K562 (cell line): Measurements from ENCODE around the gene NUB1. TPM values are rescaled to one million over a fixed set of nuclear protein-coding genes. Genes with fewer than 3 reads are reported as not detected.

Experiments used
- ASH1L ChIP-seq: fragments of 450-650 bp; IDR thresholded peaks from 2 replicates; pipeline ENCODE4 v1.6.1; 2018; ENCODE audit warnings: borderline replicate concordance, mild to moderate bottlenecking, low read depth; ENCODE audit not compliant: partially characterized antibody
- CREM ChIP-seq: IDR thresholded peaks from 2 replicates; pipeline ENCODE4 v1.6.1; 2014; ENCODE audit warnings: antibody characterized with exemption, low read depth
- FOS ChIP-seq: IDR thresholded peaks from 3 replicates; pipeline ENCODE4 v1.6.1; 2011; ENCODE audit not compliant: insufficient read length; ENCODE audit errors: extremely low read depth
- GABPB1 ChIP-seq: sonication (generic); formaldehyde crosslinking; IDR thresholded peaks from 2 replicates; pipeline ENCODE4 v1.8.0; 2022; ENCODE audit warnings: mild to moderate bottlenecking, missing genetic modification reagents
- HEY1 ChIP-seq: fragments of 250-450 bp; sonication (Bioruptor Pico); IDR thresholded peaks from 2 replicates; pipeline ENCODE4 v1.5.0; 2020; ENCODE audit warnings: mild to moderate bottlenecking, moderate library complexity, borderline replicate concordance
- HMBOX1 ChIP-seq: sonication (generic); IDR thresholded peaks from 2 replicates; pipeline ENCODE4 v1.6.1; 2016
- MAZ ChIP-seq, 2 experiments: fragments of 450-650 bp in 1 of 2; sonication (generic) in 1 of 2; formaldehyde crosslinking; IDR thresholded peaks in 1 of 2; conservative IDR thresholded peaks in 1 of 2; 2 replicates each; pipeline versions ENCODE4 v1.4.0 to v1.5.0; 2020; ENCODE audit warnings: mild to moderate bottlenecking in 1 of 2, missing genetic modification reagents in 1 of 2
- NFXL1 ChIP-seq: fragments of 450-650 bp; formaldehyde crosslinking; IDR thresholded peaks from 2 replicates; pipeline ENCODE4 v1.4.0; 2021; ENCODE audit warnings: mild to moderate bottlenecking
- NR2C1 ChIP-seq, 2 experiments: fragments of 450-650 bp; IDR thresholded peaks; 2 replicates each; pipeline ENCODE4 v1.6.1; 2017; ENCODE audit warnings: mild to moderate bottlenecking in 2 of 2, antibody characterized with exemption in 1 of 2, inconsistent platforms in 1 of 2, missing compliant biosample characterization in 1 of 2, missing genetic modification characterization in 1 of 2
- SIN3A ChIP-seq, 2 experiments: fragments of 150-350 bp in 1 of 2; IDR thresholded peaks; 2 replicates each; pipeline ENCODE4 v1.6.1; 2011 to 2016; ENCODE audit warnings: borderline replicate concordance in 2 of 2, low read depth in 2 of 2, low read length in 2 of 2, mild to moderate bottlenecking in 2 of 2, moderate library complexity in 2 of 2; ENCODE audit not compliant: control insufficient read depth in 1 of 2
- TCF15 ChIP-seq: fragments of 250-450 bp; sonication (Bioruptor Pico); IDR thresholded peaks from 2 replicates; pipeline ENCODE4 v1.8.0; 2022; ENCODE audit warnings: moderate library complexity, mild to moderate bottlenecking, inconsistent platforms
- TGIF2 ChIP-seq: sonication (generic); formaldehyde crosslinking; IDR thresholded peaks from 2 replicates; pipeline ENCODE4 v1.8.1; 2022; ENCODE audit warnings: mild to moderate bottlenecking, missing genetic modification reagents, moderate library complexity
- THRA ChIP-seq: fragments of 450-650 bp; IDR thresholded peaks from 2 replicates; pipeline ENCODE4 v1.6.1; 2017; ENCODE audit warnings: mild to moderate bottlenecking, moderate library complexity
- ZFP36 ChIP-seq: fragments of 150-350 bp; IDR thresholded peaks from 2 replicates; pipeline ENCODE4 v1.6.1; 2018; ENCODE audit warnings: low read length, low read depth; ENCODE audit not compliant: partially characterized antibody
- ZNF143 ChIP-seq: sonication (generic); formaldehyde crosslinking; IDR thresholded peaks from 2 replicates; pipeline ENCODE4 v1.9.0; 2022; ENCODE audit warnings: mild to moderate bottlenecking, missing genetic modification reagents
- ZNF282 ChIP-seq: sonication (generic); formaldehyde crosslinking; IDR thresholded peaks from 2 replicates; pipeline ENCODE4 v1.8.1; 2023; ENCODE audit warnings: missing genetic modification reagents
- ZNF518B ChIP-seq: fragments of 250-450 bp; sonication (Bioruptor Pico); IDR thresholded peaks from 2 replicates; pipeline ENCODE4 v1.5.0; 2021; ENCODE audit warnings: mild to moderate bottlenecking, moderate library complexity
- polyA plus RNA-seq, 8 experiments: library from polyadenylated mRNA; depleted of rRNA in 4 of 8; stranded (reverse) in 5 of 8; unstranded in 3 of 8; fragments of >200 nt; fragmentation: Nextera tagmentation in 2 of 8; fragmentation: Illumina TruSeq in 1 of 8; extraction: Ambion mirVana in 2 of 8; extraction: Trizol in 1 of 8; gene quantifications; 2 replicates each; pipeline versions ENCODE4 v1.2.1 to v1.2.3, GENCODE V29; 2011 to 2014; ENCODE audit warnings: inconsistent platforms in 1 of 8, missing spikeins in 1 of 8
- total RNA-seq, 7 experiments: library from RNA; depleted of rRNA in 6 of 7; stranded (reverse); fragments of >200 nt in 6 of 7; fragmentation: Illumina TruSeq in 2 of 7; extraction: Trizol in 2 of 7; gene quantifications; 2 replicates each; pipeline versions ENCODE4 v1.2.1 to v1.2.3, GENCODE V29; 2011 to 2021; ENCODE audit warnings: low replicate concordance in 1 of 7

Gene NUB1
- total and polyA plus RNA-seq, 9 of the 15 experiments (the other 6 are each of a cell fraction or from before 2014, with no cell fraction given), result 43.2 to 159 (median 85.2) TPM

GRCh38 chr7:151368136-151368571 lies 26.5 kb downstream of the NUB1 start (continued):
- TF ChIP-seq TCF15 (CRISPR knock-in tag) (no peak), FOS (no peak), CREM (peak; percentile 55), SIN3A (IDR thresholded peaks at IDR 0.05; ENCODE audit: borderline replicate concordance in 2 of 2, control insufficient read depth in 1 of 2, low read depth in 2 of 2, low read length in 2 of 2) (no peak), NFXL1 (no peak), ZFP36 (peak; percentile 30), TGIF2 (CRISPR knock-in tag) (no peak), ZNF143 (CRISPR knock-in tag) (no peak), THRA (no peak), HEY1 (CRISPR knock-in tag) (no peak), GABPB1 (CRISPR knock-in tag) (0 out of 2 replicates have a peak, but pooled peaks have one; percentile 20), MAZ (CRISPR knock-in tag; conservative IDR thresholded peaks at IDR 0.05 in 1 of 2, IDR thresholded peaks at IDR 0.05 in 1 of 2) (peak in 1 of 2 experiments; percentile 68; a peak in 3 of 4 replicates), NR2C1 (IDR thresholded peaks at IDR 0.05) (0 out of 2 replicates have a peak, but pooled peaks have one; percentile 7), NR2C1 (tag; IDR thresholded peaks at IDR 0.05) (no peak), HMBOX1 (no peak), ASH1L (no peak), ZNF518B (CRISPR knock-in tag) (no peak), ZNF282 (no peak)
